Measurements from ENCODE around the gene FAM151A.

Gene FAM151A

DNA sequence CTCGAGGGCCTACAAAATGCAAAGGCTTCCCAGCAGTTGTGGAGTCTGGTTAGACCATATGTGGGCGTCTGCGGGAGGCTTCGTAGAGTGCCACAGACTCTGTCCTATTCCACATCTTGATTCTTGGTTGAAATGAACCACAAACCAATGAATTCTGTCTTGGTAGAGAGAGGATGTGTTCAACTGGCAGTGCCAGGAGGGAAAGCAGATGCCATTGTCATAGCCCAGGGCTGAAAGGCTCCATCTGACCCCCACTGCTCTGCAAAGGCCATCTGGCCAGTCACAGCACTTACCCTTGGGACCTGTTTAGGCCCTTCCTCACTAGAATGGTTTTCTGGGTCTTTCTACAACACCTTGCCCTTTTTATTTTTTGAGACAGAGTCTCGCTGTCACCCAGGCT, 53.2 kb downstream of the FAM151A start:
- DNase-seq (ENCODE audit: insufficient read length, low spot score) (no peak), FAIRE-seq (no peak)
- TF ChIP-seq SPI1 (IDR thresholded peaks at IDR 0.05; ENCODE audit: low read depth, low read length) (no peak), TAF1 (IDR thresholded peaks at IDR 0.05; ENCODE audit: low read depth, low read length) (no peak), POLR2A (IDR thresholded peaks at IDR 0.05; ENCODE audit: low read depth, low read length) (no peak), POU2F2 (IDR thresholded peaks at IDR 0.05; ENCODE audit: low read depth, low read length) (no peak), PAX5 (IDR thresholded peaks at IDR 0.05; ENCODE audit: insufficient read depth, low read length, severe bottlenecking) (no peak), POLR2AphosphoS5 (IDR thresholded peaks at IDR 0.05; ENCODE audit: low read depth, low read length) (no peak)

DNA sequence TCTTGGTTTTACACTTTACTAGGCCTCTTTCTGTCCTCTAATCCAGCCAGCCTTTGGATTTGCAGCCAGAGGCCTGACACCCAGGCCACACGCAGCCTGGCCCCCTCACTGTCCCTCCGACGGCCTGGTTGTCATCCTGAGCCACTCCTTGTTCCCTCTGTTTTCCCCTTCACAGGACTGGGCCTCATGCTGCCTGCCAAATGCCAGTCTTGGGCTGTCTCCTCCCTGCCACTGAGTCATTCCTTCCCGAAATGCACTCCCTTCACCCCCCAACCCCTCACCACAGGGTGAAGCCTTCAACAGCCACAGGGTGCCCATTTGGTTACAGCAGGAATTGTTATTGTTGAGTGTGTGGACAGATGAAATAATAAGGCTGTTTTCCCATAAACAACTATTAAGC, 54.0 kb downstream of the FAM151A start:
- TF ChIP-seq POU2F2 (IDR thresholded peaks at IDR 0.05; ENCODE audit: low read depth, low read length) (no peak), TAF1 (IDR thresholded peaks at IDR 0.05; ENCODE audit: low read depth, low read length) (no peak), POLR2AphosphoS5 (IDR thresholded peaks at IDR 0.05; ENCODE audit: low read depth, low read length) (no peak), PAX5 (IDR thresholded peaks at IDR 0.05; ENCODE audit: insufficient read depth, low read length, severe bottlenecking) (no peak), POLR2A (IDR thresholded peaks at IDR 0.05; ENCODE audit: low read depth, low read length) (no peak), SPI1 (IDR thresholded peaks at IDR 0.05; ENCODE audit: low read depth, low read length) (no peak)
- no peak for DNase-seq (ENCODE audit: insufficient read length, low spot score)
- no peak for FAIRE-seq

DNA sequence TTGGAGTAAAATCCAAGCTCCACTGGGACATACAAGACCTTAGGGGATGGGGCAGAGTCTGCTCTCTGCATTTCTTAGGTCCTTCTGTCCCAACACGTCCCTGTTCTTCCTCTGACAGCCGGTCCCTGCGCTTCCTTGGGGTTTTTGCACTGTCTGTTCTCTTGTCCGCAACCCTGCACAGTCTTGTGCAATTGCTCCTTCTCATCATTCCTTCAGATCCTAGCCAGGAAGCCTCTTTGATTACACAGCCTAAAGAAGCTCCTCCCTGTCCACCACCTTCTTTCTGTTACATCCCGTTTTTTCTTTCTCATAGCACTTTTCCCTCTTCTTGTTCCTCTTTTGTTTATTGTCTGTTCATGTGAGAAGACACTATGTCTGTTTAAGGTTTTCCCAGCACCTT, 55.4 kb downstream of the FAM151A start:
- no peak for TF ChIP-seq POU2F2 (IDR thresholded peaks at IDR 0.05; ENCODE audit: low read depth, low read length)
- no peak for TF ChIP-seq POLR2AphosphoS5 (IDR thresholded peaks at IDR 0.05; ENCODE audit: low read depth, low read length)
- no peak for TF ChIP-seq SPI1 (IDR thresholded peaks at IDR 0.05; ENCODE audit: low read depth, low read length)
- TF ChIP-seq TAF1 (IDR thresholded peaks at IDR 0.05; ENCODE audit: low read depth, low read length), result no peak
- no peak for TF ChIP-seq PAX5 (IDR thresholded peaks at IDR 0.05; ENCODE audit: insufficient read depth, low read length, severe bottlenecking)
- no peak for TF ChIP-seq POLR2A (IDR thresholded peaks at IDR 0.05; ENCODE audit: low read depth, low read length)
- no peak for DNase-seq (ENCODE audit: insufficient read length, low spot score)
- no peak for FAIRE-seq

DNA sequence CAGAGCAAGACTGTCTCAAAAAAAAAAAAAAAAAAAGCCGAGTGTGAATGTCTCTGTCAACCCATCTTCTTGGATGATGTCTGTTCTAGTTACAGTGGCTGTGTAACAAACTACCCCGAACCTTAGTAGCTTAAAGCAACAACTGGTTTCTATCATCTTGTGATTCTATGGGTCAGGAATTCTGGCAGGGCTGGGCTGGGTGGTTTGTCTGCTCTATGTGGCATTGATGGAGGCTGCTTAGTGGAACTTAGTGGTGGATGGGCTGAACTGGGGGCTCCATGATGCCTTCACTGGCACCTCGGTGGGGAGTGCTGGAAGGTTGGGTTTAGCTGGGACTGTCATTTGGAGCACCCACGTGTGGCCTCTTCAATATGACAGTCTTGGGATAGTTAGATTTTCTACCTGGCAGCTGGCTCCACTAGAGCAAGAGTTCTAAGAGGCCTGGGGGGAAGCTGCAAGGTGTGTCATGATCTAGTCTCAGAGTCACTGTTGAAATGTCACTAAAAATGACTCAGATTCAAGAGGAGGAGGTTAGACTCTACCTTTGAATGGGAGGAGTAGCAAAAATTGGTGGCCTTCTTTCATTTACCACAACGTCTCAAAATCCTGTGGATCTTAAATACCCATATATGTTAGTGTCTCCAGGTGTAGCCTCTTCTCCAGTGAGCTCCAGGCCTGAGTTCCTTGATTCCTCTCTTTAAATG, 56.7 kb downstream of the FAM151A start:
- TF ChIP-seq POU2F2 (IDR thresholded peaks at IDR 0.05; ENCODE audit: low read depth, low read length) (no peak), POLR2A (IDR thresholded peaks at IDR 0.05; ENCODE audit: low read depth, low read length) (no peak), POLR2AphosphoS5 (IDR thresholded peaks at IDR 0.05; ENCODE audit: low read depth, low read length) (no peak), SPI1 (IDR thresholded peaks at IDR 0.05; ENCODE audit: low read depth, low read length) (no peak)
- FAIRE-seq (no peak), DNase-seq (ENCODE audit: insufficient read length, low spot score) (no peak)

DNA sequence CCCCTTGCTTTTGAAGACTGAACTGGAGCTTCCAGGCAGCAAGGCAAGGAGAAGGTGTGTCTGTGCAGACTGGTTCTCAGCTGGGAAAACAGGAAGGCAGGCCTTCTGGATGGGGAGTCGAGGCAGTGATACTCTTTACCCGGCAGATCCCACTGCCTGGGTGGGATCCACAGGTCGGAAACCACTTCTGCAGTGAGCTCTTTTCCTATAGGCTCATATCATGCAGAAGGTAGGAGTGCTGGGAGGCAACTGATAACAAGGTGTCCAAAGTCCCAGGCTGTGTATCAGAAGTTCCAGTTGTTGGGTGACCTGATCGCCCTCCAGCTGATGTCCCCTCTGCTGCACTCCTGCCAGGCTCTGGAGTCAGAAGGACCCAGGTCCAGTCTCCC, 58.2 kb downstream of the FAM151A start:
- TF ChIP-seq SPI1 (IDR thresholded peaks at IDR 0.05; ENCODE audit: low read depth, low read length) (no peak), POLR2AphosphoS5 (IDR thresholded peaks at IDR 0.05; ENCODE audit: low read depth, low read length) (no peak), PAX5 (IDR thresholded peaks at IDR 0.05; ENCODE audit: insufficient read depth, low read length, severe bottlenecking) (no peak), POU2F2 (IDR thresholded peaks at IDR 0.05; ENCODE audit: low read depth, low read length) (no peak), TAF1 (IDR thresholded peaks at IDR 0.05; ENCODE audit: low read depth, low read length) (no peak)
- FAIRE-seq, result no peak

DNA sequence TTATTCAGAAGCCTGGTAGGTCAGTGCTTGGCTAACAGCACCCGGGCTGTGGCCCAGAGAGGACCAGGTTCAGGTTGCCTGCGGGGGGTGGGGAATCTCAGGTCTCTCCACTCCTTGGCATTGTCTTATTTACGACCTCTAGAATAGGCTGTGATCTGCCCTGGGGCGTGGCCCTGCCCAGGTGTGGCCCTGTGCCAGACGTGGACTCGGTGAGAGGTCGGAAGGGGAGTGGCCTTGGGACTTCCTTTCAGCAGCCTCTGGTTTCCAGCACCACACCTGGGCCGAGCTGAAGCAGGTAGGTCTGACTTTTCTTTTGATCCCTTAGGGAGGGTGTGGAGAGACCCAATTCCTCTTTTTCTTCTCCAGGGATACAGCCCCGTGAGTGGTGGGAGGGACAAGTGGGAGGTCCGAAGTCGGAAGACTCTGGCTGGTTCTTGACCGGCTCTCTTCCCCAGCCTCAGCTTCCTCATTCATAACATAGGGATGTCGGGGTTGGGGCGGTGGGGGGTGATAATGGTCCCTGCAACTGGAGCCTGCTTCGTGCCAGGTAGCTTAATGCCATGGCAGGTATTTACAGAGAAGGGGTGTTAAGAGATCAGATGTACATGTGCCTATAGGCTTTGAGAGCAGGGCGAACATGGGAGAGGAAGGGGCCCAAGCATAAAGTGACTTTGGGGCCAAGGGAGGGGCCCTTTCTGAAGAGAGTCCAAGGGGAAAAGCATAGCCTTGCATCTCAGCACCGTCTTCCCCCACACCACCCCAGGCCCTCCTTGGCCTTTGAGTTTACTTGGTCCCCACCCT, 58.8 kb downstream of the FAM151A start:
- DNase-seq (ENCODE audit: insufficient read length, low spot score), result no peak
- no peak for FAIRE-seq
- TF ChIP-seq POLR2A (IDR thresholded peaks at IDR 0.05; ENCODE audit: low read depth, low read length) (no peak), PAX5 (IDR thresholded peaks at IDR 0.05; ENCODE audit: insufficient read depth, low read length, severe bottlenecking) (no peak), POLR2AphosphoS5 (IDR thresholded peaks at IDR 0.05; ENCODE audit: low read depth, low read length) (no peak), TAF1 (IDR thresholded peaks at IDR 0.05; ENCODE audit: low read depth, low read length) (no peak), SPI1 (IDR thresholded peaks at IDR 0.05; ENCODE audit: low read depth, low read length) (no peak), POU2F2 (IDR thresholded peaks at IDR 0.05; ENCODE audit: low read depth, low read length) (no peak)

More for the DNA sequence above, 58.2 kb downstream of the FAM151A start:
- DNase-seq (ENCODE audit: insufficient read length, low spot score), result no peak

DNA sequence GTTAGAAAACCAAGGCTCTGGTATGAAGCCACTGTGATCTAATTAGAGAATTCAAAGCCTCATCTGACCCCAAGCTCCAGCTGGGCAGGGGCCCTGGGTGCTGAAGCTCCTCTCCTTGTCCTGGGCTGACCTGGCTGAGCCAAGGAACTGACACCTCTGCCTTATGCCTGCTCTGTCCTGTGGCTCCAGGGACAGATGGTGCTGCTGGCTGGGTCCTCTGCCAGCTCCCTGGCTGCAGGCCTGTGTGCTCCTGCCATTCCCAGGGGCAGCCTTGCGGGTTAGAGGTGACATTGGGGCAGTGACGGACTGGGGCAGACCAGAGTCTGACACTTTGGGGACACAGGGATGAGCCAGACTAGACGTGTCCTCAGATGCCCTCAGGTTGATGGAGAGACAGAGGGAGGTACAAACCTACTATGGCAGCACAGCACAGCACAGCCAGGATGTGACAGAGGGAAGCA, 63.5 kb downstream of the FAM151A start:
- TF ChIP-seq POU2F2 (IDR thresholded peaks at IDR 0.05; ENCODE audit: low read depth, low read length) (no peak), PAX5 (IDR thresholded peaks at IDR 0.05; ENCODE audit: insufficient read depth, low read length, severe bottlenecking) (no peak), SPI1 (IDR thresholded peaks at IDR 0.05; ENCODE audit: low read depth, low read length) (no peak), POLR2A (IDR thresholded peaks at IDR 0.05; ENCODE audit: low read depth, low read length) (no peak), TAF1 (IDR thresholded peaks at IDR 0.05; ENCODE audit: low read depth, low read length) (no peak), POLR2AphosphoS5 (IDR thresholded peaks at IDR 0.05; ENCODE audit: low read depth, low read length) (no peak)
- FAIRE-seq (no peak), DNase-seq (ENCODE audit: insufficient read length, low spot score) (no peak)

All from GM12891 (cell line).